GM21390 (cell line): Measurements from ENCODE around the gene ZEB1.

Experiments
- ATAC-seq: cut with Tn5 transposase; IDR thresholded peaks from one replicate; pipeline ENCODE4 v1.9.1; 2021; ENCODE audit not compliant: unreplicated experiment

Gene ZEB1

GRCh38 chr10:31318854-31319601 is at the start of gene ZEB1:
Gene ZEB1 (plus strand): TSS chr10:31319216. CDS start chr10:31319235, 19 bp downstream.
- ATAC-seq = peak; percentile 33

- ATAC-seq = no peak
These were observed 48.1 kb upstream of the ZEB1 start for GRCh38 chr10:31270954-31271353.

GRCh38 chr10:31272841-31273240 is 46.2 kb upstream of the ZEB1 start:
- no peak for ATAC-seq

GRCh38 chr10:31273789-31274188 is 45.2 kb upstream of the ZEB1 start:
- no peak for ATAC-seq

- no peak for ATAC-seq
These were observed 44.7 kb upstream of the ZEB1 start for GRCh38 chr10:31274310-31274709.

- ATAC-seq = no peak
These were observed 40.6 kb upstream of the ZEB1 start for GRCh38 chr10:31278279-31278941.

GRCh38 chr10:31280972-31281371 is 38.0 kb upstream of the ZEB1 start:
- ATAC-seq = no peak

- no peak for ATAC-seq
These were observed 31.0 kb upstream of the ZEB1 start for GRCh38 chr10:31288001-31288400.

- ATAC-seq = no peak
These were observed 30.1 kb upstream of the ZEB1 start for GRCh38 chr10:31288962-31289361.

GRCh38 chr10:31290386-31290785 is 28.6 kb upstream of the ZEB1 start:
- no peak for ATAC-seq

GRCh38 chr10:31291123-31291522 is 27.9 kb upstream of the ZEB1 start:
- no peak for ATAC-seq

GRCh38 chr10:31294558-31294957 is 24.5 kb upstream of the ZEB1 start:
- ATAC-seq = no peak

- ATAC-seq = no peak
These were observed 22.3 kb upstream of the ZEB1 start for GRCh38 chr10:31296754-31297153.

- ATAC-seq = no peak
These were observed 19.9 kb upstream of the ZEB1 start for GRCh38 chr10:31299119-31299518.

- ATAC-seq = no peak
These were observed 15.8 kb upstream of the ZEB1 start for GRCh38 chr10:31303212-31303611.

GRCh38 chr10:31304291-31304970 is 14.6 kb upstream of the ZEB1 start:
- no peak for ATAC-seq

- ATAC-seq = no peak
These were observed 5.6 kb upstream of the ZEB1 start for GRCh38 chr10:31313396-31313795.

- ATAC-seq = no peak
These were observed 4.5 kb upstream of the ZEB1 start for GRCh38 chr10:31314256-31315150.

GRCh38 chr10:31315453-31315852 is 3.6 kb upstream of the ZEB1 start:
- no peak for ATAC-seq

- ATAC-seq = no peak
These were observed 1.8 kb upstream of the ZEB1 start for GRCh38 chr10:31317171-31317570.
